ENCODE measurements around the gene GPX2.

DNA sequence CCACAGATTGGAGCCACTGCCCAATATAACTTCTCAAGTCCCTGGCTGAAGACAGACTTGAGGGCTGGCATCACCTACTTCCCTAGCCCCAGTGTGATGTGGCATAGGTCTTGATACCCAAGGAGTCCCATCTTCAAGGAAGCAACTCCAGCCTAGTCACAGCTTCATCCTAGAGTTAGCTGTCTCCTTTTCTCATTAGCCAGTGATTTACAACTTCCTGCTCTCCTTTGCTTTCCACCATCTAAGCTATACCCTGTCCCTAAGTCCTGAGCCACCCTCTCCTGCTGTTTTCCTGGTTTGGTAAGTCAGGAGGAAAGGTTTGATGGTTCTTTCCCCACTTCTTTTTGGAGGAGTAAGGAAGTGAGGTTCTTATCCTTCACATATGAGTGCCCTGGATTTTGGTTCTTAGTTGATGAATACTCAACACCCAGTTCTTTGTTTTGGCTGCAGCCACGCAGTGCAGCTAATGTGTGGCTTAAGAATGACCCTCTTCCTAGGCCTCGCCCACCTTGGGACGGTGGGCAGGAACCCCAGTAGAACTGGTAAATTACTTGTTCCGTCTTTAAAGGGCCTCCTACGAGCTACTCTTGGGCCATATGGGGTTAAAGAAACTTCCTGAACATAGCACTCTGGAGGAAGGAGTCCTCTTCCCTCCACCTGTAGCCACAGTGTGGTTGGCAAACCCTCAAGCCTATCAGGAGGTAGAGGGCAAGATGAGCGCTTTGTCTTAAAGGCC lies 3.9 kb upstream of the GPX2 start:
- TF ChIP-seq, protein P1, sequence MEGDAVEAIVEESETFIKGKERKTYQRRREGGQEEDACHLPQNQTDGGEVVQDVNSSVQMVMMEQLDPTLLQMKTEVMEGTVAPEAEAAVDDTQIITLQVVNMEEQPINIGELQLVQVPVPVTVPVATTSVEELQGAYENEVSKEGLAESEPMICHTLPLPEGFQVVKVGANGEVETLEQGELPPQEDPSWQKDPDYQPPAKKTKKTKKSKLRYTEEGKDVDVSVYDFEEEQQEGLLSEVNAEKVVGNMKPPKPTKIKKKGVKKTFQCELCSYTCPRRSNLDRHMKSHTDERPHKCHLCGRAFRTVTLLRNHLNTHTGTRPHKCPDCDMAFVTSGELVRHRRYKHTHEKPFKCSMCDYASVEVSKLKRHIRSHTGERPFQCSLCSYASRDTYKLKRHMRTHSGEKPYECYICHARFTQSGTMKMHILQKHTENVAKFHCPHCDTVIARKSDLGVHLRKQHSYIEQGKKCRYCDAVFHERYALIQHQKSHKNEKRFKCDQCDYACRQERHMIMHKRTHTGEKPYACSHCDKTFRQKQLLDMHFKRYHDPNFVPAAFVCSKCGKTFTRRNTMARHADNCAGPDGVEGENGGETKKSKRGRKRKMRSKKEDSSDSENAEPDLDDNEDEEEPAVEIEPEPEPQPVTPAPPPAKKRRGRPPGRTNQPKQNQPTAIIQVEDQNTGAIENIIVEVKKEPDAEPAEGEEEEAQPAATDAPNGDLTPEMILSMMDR (IDR thresholded peaks at IDR 0.05) = no peak
- TF ChIP-seq POLR2A (IDR thresholded peaks at IDR 0.05) = no peak
